H1 (cell line): ENCODE results near the gene TMEM145. TPM values are rescaled to one million over a fixed set of nuclear protein-coding genes. Genes with fewer than 3 reads are reported as not detected.
"Not testable (repeated sequence)": the region's sequence is repeated elsewhere in the genome, so short reads cannot be mapped to it uniquely, and the experiment has no call there.

Source experiments
- CTCF ChIA-PET: fragments of 300-600 bp; sonication (Branson Sonifier 250); formaldehyde crosslinking; loops from one replicate; lab custom pipeline; 2021; ENCODE audit not compliant: partially characterized antibody; lab: Charles Lee
- POLR2A ChIA-PET: fragments of 300-600 bp; sonication (Branson Sonifier 250); formaldehyde crosslinking; loops from one replicate; lab custom pipeline; 2021; ENCODE audit warnings: inconsistent platforms; ENCODE audit not compliant: partially characterized antibody; lab: Charles Lee
- DNase-seq, 2 experiments: peaks; one replicate each; pipeline versions ENCODE4 v3.0.0 to v3.0.0-alpha.2; 2010 to 2022; ENCODE audit warnings: low spot score in 2 of 2, low read depth in 1 of 2, mixed read lengths in 1 of 2
- FAIRE-seq: peaks from 2 replicates; lab custom pipeline; 2011; peaks lifted over from hg19 to GRCh38; lab: Jason Lieb, UNC
- H2AFZ ChIP-seq: 2 replicates; pipeline ENCODE4 v1.8.1; 2012; ENCODE audit warnings: low read length, inconsistent platforms
- H2AK5ac ChIP-seq: 2 replicates; pipeline ENCODE4 v1.6.1; 2013; ENCODE audit warnings: low read depth, low read length
- H2BK120ac ChIP-seq: replicated peaks from 2 replicates; pipeline ENCODE3; 2013; ENCODE audit warnings: low read depth, low read length, inconsistent platforms
- H2BK12ac ChIP-seq: 2 replicates; pipeline ENCODE4 v1.6.1; 2013; ENCODE audit warnings: low read depth, low read length
- H2BK15ac ChIP-seq: 2 replicates; pipeline ENCODE4 v1.6.1; 2013; ENCODE audit warnings: low read length
- H2BK20ac ChIP-seq: 2 replicates; pipeline ENCODE4 v1.6.1; 2013; ENCODE audit warnings: low read length
- H2BK5ac ChIP-seq: 2 replicates; pipeline ENCODE4 v1.6.1; 2013; ENCODE audit warnings: low read depth, low read length
- H3K14ac ChIP-seq: 2 replicates; pipeline ENCODE4 v1.6.1; 2013; ENCODE audit warnings: inconsistent platforms; ENCODE audit not compliant: insufficient read length
- H3K18ac ChIP-seq: 2 replicates; pipeline ENCODE4 v1.6.1; 2013; ENCODE audit warnings: low read length; ENCODE audit errors: extremely low read depth
- H3K23ac ChIP-seq: 2 replicates; pipeline ENCODE4 v1.6.1; 2013; ENCODE audit warnings: inconsistent platforms; ENCODE audit not compliant: insufficient read length
- H3K23me2 ChIP-seq: 2 replicates; pipeline ENCODE4 v1.6.1; 2013; ENCODE audit warnings: low read depth, low read length
- H3K27ac ChIP-seq: 2 replicates; pipeline ENCODE4 v1.6.1; 2011; ENCODE audit warnings: low read depth, low read length, inconsistent platforms
- H3K27me3 ChIP-seq, 4 experiments: replicated peaks in 1 of 4; 1 replicate in 1 of 4; 2 replicates in 3 of 4; pipeline versions ENCODE4 v1.6.1 to v1.8.1; 2011 to 2013; ENCODE audit warnings: low read length in 3 of 4, mild to moderate bottlenecking in 3 of 4, inconsistent platforms in 2 of 4, mixed read lengths in 2 of 4, moderate library complexity in 1 of 4; ENCODE audit not compliant: control insufficient read depth in 3 of 4, insufficient read depth in 3 of 4; ENCODE audit errors: extremely low read depth in 1 of 4
- H3K36me3 ChIP-seq, 4 experiments: 2 replicates each; pipeline versions ENCODE4 v1.6.1 to v1.8.1; 2011 to 2013; ENCODE audit warnings: mild to moderate bottlenecking in 4 of 4, low read length in 3 of 4, moderate library complexity in 2 of 4, control low read depth in 1 of 4, inconsistent platforms in 1 of 4; ENCODE audit not compliant: insufficient read depth in 4 of 4, control insufficient read depth in 2 of 4
- H3K4ac ChIP-seq: replicated peaks from 2 replicates; pipeline ENCODE3; 2013; ENCODE audit warnings: low read length, low read depth, mixed read lengths, inconsistent platforms; ENCODE audit not compliant: insufficient read length
- H3K4me1 ChIP-seq, 4 experiments: replicated peaks in 1 of 4; 1 replicate in 1 of 4; 2 replicates in 3 of 4; pipeline versions ENCODE4 v1.6.1 to v1.8.1; 2011 to 2013; ENCODE audit warnings: low read length in 3 of 4, inconsistent platforms in 2 of 4, mixed read lengths in 1 of 4; ENCODE audit not compliant: insufficient read depth in 4 of 4, control insufficient read depth in 3 of 4
- H3K4me2 ChIP-seq, 2 experiments: 2 replicates each; pipeline versions ENCODE4 v1.6.1 to v1.8.1; 2011 to 2013; ENCODE audit warnings: low read depth in 2 of 2, low read length in 2 of 2, control low read depth in 1 of 2, inconsistent platforms in 1 of 2, mild to moderate bottlenecking in 1 of 2; ENCODE audit not compliant: insufficient read depth in 1 of 2
- H3K4me3 ChIP-seq, 4 experiments: fragments of 200-600, 300-600 bp in 1 of 4; sonication (generic), shearing (Covaris generic), sonication (Bioruptor Twin) in 1 of 4; 2 replicates each; pipeline versions ENCODE4 v1.5.1 to v1.8.1; 2011 to 2016; ENCODE audit warnings: low read length in 4 of 4, low read depth in 3 of 4, control low read depth in 2 of 4, inconsistent platforms in 2 of 4, mild to moderate bottlenecking in 2 of 4, mixed read lengths in 1 of 4, moderate library complexity in 1 of 4; ENCODE audit not compliant: insufficient read depth in 2 of 4; ENCODE audit errors: extremely low read depth in 1 of 4
- H3K56ac ChIP-seq: replicated peaks from 2 replicates; pipeline ENCODE3; 2013; ENCODE audit warnings: low read depth, mild to moderate bottlenecking, mixed read lengths, low read length, inconsistent platforms; ENCODE audit not compliant: insufficient read length
- H3K79me1 ChIP-seq: 2 replicates; pipeline ENCODE4 v1.6.1; 2013; ENCODE audit warnings: low read depth, low read length, control low read depth
- H3K79me2 ChIP-seq, 2 experiments: 2 replicates each; pipeline versions ENCODE4 v1.6.1 to v1.8.1; 2012 to 2013; ENCODE audit warnings: low read length in 2 of 2, mild to moderate bottlenecking in 2 of 2, inconsistent platforms in 1 of 2; ENCODE audit not compliant: insufficient read depth in 2 of 2, control insufficient read depth in 1 of 2
- H3K9ac ChIP-seq, 4 experiments: replicated peaks in 1 of 4; 1 replicate in 1 of 4; 2 replicates in 3 of 4; pipeline versions ENCODE4 v1.6.1 to v1.8.1; 2011 to 2013; ENCODE audit warnings: low read depth in 3 of 4, low read length in 3 of 4, control low read depth in 2 of 4, mild to moderate bottlenecking in 2 of 4, moderate library complexity in 2 of 4, inconsistent platforms in 1 of 4; ENCODE audit errors: extremely low read depth in 1 of 4
- H3K9me3 ChIP-seq, 2 experiments: 2 replicates each; pipeline versions ENCODE4 v1.6.1 to v1.8.1; 2012 to 2013; ENCODE audit warnings: mild to moderate bottlenecking in 2 of 2, moderate library complexity in 2 of 2, control low read depth in 1 of 2, inconsistent platforms in 1 of 2, low read depth in 1 of 2, low read length in 1 of 2, mixed read lengths in 1 of 2; ENCODE audit not compliant: insufficient read depth in 2 of 2
- H4K20me1 ChIP-seq, 2 experiments: replicated peaks in 1 of 2; 2 replicates each; pipeline versions ENCODE3 to v1.8.1; 2011 to 2013; ENCODE audit warnings: inconsistent platforms in 2 of 2, low read length in 2 of 2, mild to moderate bottlenecking in 1 of 2; ENCODE audit not compliant: insufficient read depth in 2 of 2, control insufficient read depth in 1 of 2
- H4K5ac ChIP-seq: 2 replicates; pipeline ENCODE4 v1.6.1; 2013; ENCODE audit warnings: low read length, low read depth, mixed read lengths, inconsistent platforms; ENCODE audit not compliant: insufficient read length
- H4K8ac ChIP-seq: 2 replicates; pipeline ENCODE4 v1.8.0; 2013; ENCODE audit warnings: mild to moderate bottlenecking, moderate library complexity, low read length, inconsistent platforms; ENCODE audit not compliant: insufficient read depth; ENCODE audit errors: extremely low read depth
- H4K91ac ChIP-seq: replicated peaks from 2 replicates; pipeline ENCODE3; 2013; ENCODE audit warnings: low read length, mixed read lengths, inconsistent platforms; ENCODE audit not compliant: insufficient read length
- WGBS, 2 experiments: shearing (Covaris generic) in 1 of 2; methylation state at CpG; one replicate each; pipeline versions ENCODE4 v1.1.6 to v1.1.7; 2013 to 2015; ENCODE audit warnings: low lambda C conversion rate in 2 of 2, mixed read lengths in 2 of 2, inconsistent platforms in 1 of 2, low coverage in 1 of 2, missing lambda C conversion rate in 1 of 2; ENCODE audit not compliant: insufficient replicate concordance in 2 of 2, insufficient coverage in 1 of 2, insufficient read length in 1 of 2; ENCODE audit errors: extremely low coverage in 1 of 2, missing lambda C conversion rate in 1 of 2; 5-methylcytosine and 5-hydroxymethylcytosine counted together
- polyA plus RNA-seq, 7 experiments: library from polyadenylated mRNA; depleted of rRNA in 3 of 7; stranded (reverse) in 5 of 7; unstranded in 2 of 7; fragments of >200 nt in 5 of 7; fragments of 200-250 nt in 2 of 7; gene quantifications; 1 replicate in 5 of 7; 2 replicates in 1 of 7; 4 replicates in 1 of 7; pipeline versions ENCODE4 v1.2.1 to v1.2.3, GENCODE V29; 2011 to 2013; ENCODE audit warnings: missing spikeins in 2 of 7, mixed read lengths in 2 of 7
- total RNA-seq: library from RNA; stranded (reverse); fragmentation: NEBNext Ultra II Directional; extraction: Animal tissue kit (Norgen Biotek cat#: 25700); gene quantifications from 2 replicates; pipeline ENCODE4 v1.2.1, GENCODE V29; 2021

TMEM145 gene
- total and polyA plus RNA-seq, 2 of the 8 experiments (the other 6 are each of a cell fraction or from before 2014, with no cell fraction given): 2.3 to 4.7 TPM

GRCh38 chr19:42331333-42331732 lies 18.2 kb downstream of the TMEM145 start:
- WGBS, 2 experiments: 93% methylated on average over 3 of the region's 3 CpGs; no CpG with 5 or more reads in 1 of the 2 experiments
- H3K27ac ChIP-seq, H3K23me2 ChIP-seq, H3K4me3 ChIP-seq, H3K27me3 ChIP-seq, H3K23ac ChIP-seq, H3K56ac ChIP-seq, H2BK120ac ChIP-seq, H3K4me1 ChIP-seq, H4K5ac ChIP-seq, H2AK5ac ChIP-seq, H2BK15ac ChIP-seq, H3K4me2 ChIP-seq, H3K14ac ChIP-seq, H3K18ac ChIP-seq, H3K36me3 ChIP-seq, H2BK12ac ChIP-seq, H3K4ac ChIP-seq, H2BK5ac ChIP-seq, FAIRE-seq, H3K9ac ChIP-seq, H4K91ac ChIP-seq, DNase-seq, H3K9me3 ChIP-seq, H2BK20ac ChIP-seq, H2AFZ ChIP-seq, H4K8ac ChIP-seq, H3K79me1 ChIP-seq: not testable (repeated sequence)
- Histone ChIP-seq H3K79me2 (peaks cover 0 to 16% of the 10 kb centered on the region in 2 experiments; a peak in 1 of 4 replicates), H4K20me1 (peaks cover 0 to 15% of the 10 kb centered on the region in 2 experiments)
- ChIA-PET CTCF (interaction anchor here (0.6 to 8.8 kb wide), 5 partner anchors 14 to 96 kb away, joined by 3 to 90 read pairs (median 4); no protein-coding TSS in a partner anchor), POLR2A (interaction anchor here (1.3 kb wide), 1 partner anchor 39 kb away, joined by 3 read pairs; no protein-coding TSS in a partner anchor)
